Measurements from ENCODE around the gene EEIG2. TPM values are rescaled to one million over a fixed set of nuclear protein-coding genes. Genes with fewer than 3 reads are reported as not detected.

EEIG2 gene
- total RNA-seq, 1 experiment from 2014 or later: 14.2 TPM

GRCh38 chr1:108583757-108584427, 24.0 kb downstream of the EEIG2 start:
- no peak for DNase-seq (ENCODE audit: low read depth)

- no peak for DNase-seq (ENCODE audit: low read depth)
Observed at GRCh38 chr1:108584428-108584856, 24.5 kb downstream of the EEIG2 start.

GRCh38 chr1:108585313-108585712, 25.4 kb downstream of the EEIG2 start:
- no peak for DNase-seq (ENCODE audit: low read depth)

GRCh38 chr1:108590441-108590840, 30.5 kb downstream of the EEIG2 start:
- DNase-seq (ENCODE audit: low read depth): peak; percentile 42

- peak; percentile 75 for DNase-seq (ENCODE audit: low read depth)
Observed at GRCh38 chr1:108590957-108591356, 31.1 kb downstream of the EEIG2 start.

- DNase-seq (ENCODE audit: low read depth): no peak
Observed at GRCh38 chr1:108591466-108591865, 31.6 kb downstream of the EEIG2 start.

- DNase-seq (ENCODE audit: low read depth): no peak
Observed at GRCh38 chr1:108592030-108592759, 32.3 kb downstream of the EEIG2 start.

- DNase-seq (ENCODE audit: low read depth): no peak
Observed at GRCh38 chr1:108593448-108593847, 33.5 kb downstream of the EEIG2 start.

- no peak for DNase-seq (ENCODE audit: low read depth)
Observed at GRCh38 chr1:108595507-108595906, 35.6 kb downstream of the EEIG2 start.

- DNase-seq (ENCODE audit: low read depth): no peak
Observed at GRCh38 chr1:108597041-108597440, 37.1 kb downstream of the EEIG2 start.

- no peak for DNase-seq (ENCODE audit: low read depth)
Observed at GRCh38 chr1:108598340-108598739, 38.4 kb downstream of the EEIG2 start.

GRCh38 chr1:108600504-108600903, 40.6 kb downstream of the EEIG2 start:
- no peak for DNase-seq (ENCODE audit: low read depth)

GRCh38 chr1:108601708-108602410, 42.0 kb downstream of the EEIG2 start:
- no peak for DNase-seq (ENCODE audit: low read depth)

- DNase-seq (ENCODE audit: low read depth): no peak
Observed at GRCh38 chr1:108605633-108606032, 45.7 kb downstream of the EEIG2 start.

GRCh38 chr1:108606478-108606877, 46.6 kb downstream of the EEIG2 start:
- DNase-seq (ENCODE audit: low read depth): no peak

GRCh38 chr1:108609483-108610049, 49.7 kb downstream of the EEIG2 start:
- DNase-seq (ENCODE audit: low read depth): no peak

Other genes with a start within 250 kb of the EEIG2 start
- not detected in 2 replicates for gene NBPF6, start 109.8 kb upstream of the EEIG2 start, total RNA-seq (2014; rRNA removed; shearing (Covaris generic))
- not detected in 2 replicates for gene HENMT1, start 101.0 kb downstream of the EEIG2 start, total RNA-seq (2014; rRNA removed; shearing (Covaris generic))
- gene PRPF38B, start 132.2 kb downstream of the EEIG2 start, total RNA-seq (2014; rRNA removed; shearing (Covaris generic)): 16.5 and 23.8 TPM in 2 replicates
- gene FNDC7, start 152.8 kb downstream of the EEIG2 start, total RNA-seq (2014; rRNA removed; shearing (Covaris generic)): under 0.01 TPM in 1 of 2 replicates, not detected in the other
- gene STXBP3, start 186.6 kb downstream of the EEIG2 start, total RNA-seq (2014; rRNA removed; shearing (Covaris generic)): 57.9 and 60.2 TPM in 2 replicates

Measured in Daoy (cell line).